GM12864 (cell line): ENCODE measurements around the gene CADPS2.

Experiments
- DNase-seq: peaks from one replicate; pipeline ENCODE4 v3.0.0-alpha.2; 2011; ENCODE audit warnings: low read depth
- H3K4me3 ChIP-seq: 2 replicates; pipeline ENCODE4 v1.5.1; 2011; ENCODE audit warnings: mild to moderate bottlenecking, low read depth, low read length, control low read depth
- CTCF ChIP-seq: IDR thresholded peaks from 2 replicates; pipeline ENCODE4 v1.5.1; 2011; ENCODE audit warnings: low read depth, mild to moderate bottlenecking, moderate library complexity, low read length, control low read depth, inconsistent platforms; ENCODE audit errors: missing control alignments

CADPS2 gene

GRCh38 chr7:122413339-122413738 is 472.9 kb downstream of the CADPS2 start:
- no peak for DNase-seq
- TF ChIP-seq CTCF, result no peak
- no peak overlapping the region for H3K4me3 ChIP-seq

GRCh38 chr7:122412883-122413282 is 473.4 kb downstream of the CADPS2 start:
- no peak overlapping the region for H3K4me3 ChIP-seq
- DNase-seq, result no peak
- TF ChIP-seq CTCF, result no peak

- no peak overlapping the region for H3K4me3 ChIP-seq
- DNase-seq, result no peak
- TF ChIP-seq CTCF, result no peak
Observed at GRCh38 chr7:122412441-122412840, 473.8 kb downstream of the CADPS2 start.

- H3K4me3 ChIP-seq, result no peak overlapping the region
- no peak for TF ChIP-seq CTCF
- no peak for DNase-seq
Observed at GRCh38 chr7:122407195-122407594, 479.1 kb downstream of the CADPS2 start.

GRCh38 chr7:122403113-122403512 is 483.1 kb downstream of the CADPS2 start:
- DNase-seq, result no peak
- TF ChIP-seq CTCF, result no peak
- H3K4me3 ChIP-seq, result no peak overlapping the region

GRCh38 chr7:122402235-122402634 is 484.0 kb downstream of the CADPS2 start:
- TF ChIP-seq CTCF, result no peak
- DNase-seq, result no peak
- no peak overlapping the region for H3K4me3 ChIP-seq

- TF ChIP-seq CTCF, result no peak
- no peak overlapping the region for H3K4me3 ChIP-seq
- no peak for DNase-seq
Observed at GRCh38 chr7:122397381-122397780, 488.9 kb downstream of the CADPS2 start.
